IMR-90 (cell line): ENCODE measurements around the gene SORL1. TPM values are rescaled to one million over a fixed set of nuclear protein-coding genes. Genes with fewer than 3 reads are reported as not detected.

Source experiments
- ATAC-seq: fragments of 200-7000 bp; cut with Tn5 transposase; 2 replicates; pipeline ENCODE4 v1.9.1; 2020; ENCODE audit warnings: low read depth, mild to moderate bottlenecking, moderate library complexity
- BruUV-seq: library from RNA; stranded (reverse); fragments of 400-500 nt; replicated peaks from 2 replicates; lab custom pipeline; 2021; lab: Mats Ljungman, UMichigan
- CTCF ChIA-PET: fragments of 300-600 bp; formaldehyde crosslinking; extraction: SDS; loops from one replicate; lab custom pipeline; 2021; ENCODE audit warnings: antibody characterized with exemption; lab: Yijun Ruan, JAX
- POLR2A ChIA-PET: fragments of 300-600 bp; sonication (Branson Sonifier 250); formaldehyde crosslinking; loops from one replicate; lab custom pipeline; 2022; ENCODE audit warnings: antibody characterized with exemption; ENCODE audit not compliant: unreplicated experiment; lab: Charles Lee
- DNase-seq: peaks from one replicate; pipeline ENCODE4 v3.0.0; 2013
- H2AFZ ChIP-seq: replicated peaks from 2 replicates; pipeline ENCODE3; 2013; ENCODE audit warnings: low read length, mild to moderate bottlenecking; ENCODE audit not compliant: poor library complexity
- H2AK5ac ChIP-seq: 2 replicates; pipeline ENCODE4 v1.6.1; 2013; ENCODE audit warnings: low read depth, low read length, inconsistent platforms
- H2AK9ac ChIP-seq: replicated peaks from 2 replicates; pipeline ENCODE3; 2013; ENCODE audit warnings: mild to moderate bottlenecking, low read depth, low read length, moderate library complexity; ENCODE audit not compliant: poor library complexity
- H2BK120ac ChIP-seq: 2 replicates; pipeline ENCODE4 v1.6.1; 2013; ENCODE audit warnings: low read depth, low read length, inconsistent platforms
- H2BK15ac ChIP-seq: 3 replicates; pipeline ENCODE4 v1.6.1; 2013; ENCODE audit warnings: low read depth, low read length, inconsistent platforms
- H2BK20ac ChIP-seq: 2 replicates; pipeline ENCODE4 v1.6.1; 2013; ENCODE audit warnings: low read depth, mild to moderate bottlenecking, inconsistent platforms, low read length, moderate library complexity
- H2BK5ac ChIP-seq: 2 replicates; pipeline ENCODE4 v1.6.1; 2013; ENCODE audit warnings: mild to moderate bottlenecking, low read depth, low read length, inconsistent platforms; ENCODE audit not compliant: poor library complexity, severe bottlenecking
- H3K14ac ChIP-seq: replicated peaks from 2 replicates; pipeline ENCODE4 v1.6.1; 2013; ENCODE audit warnings: low read depth, low read length, inconsistent platforms
- H3K18ac ChIP-seq: 2 replicates; pipeline ENCODE4 v1.6.1; 2013; ENCODE audit warnings: low read depth, low read length, control low read depth
- H3K23ac ChIP-seq: 2 replicates; pipeline ENCODE4 v1.6.1; 2013; ENCODE audit warnings: low read depth, low read length, inconsistent platforms
- H3K27ac ChIP-seq: 2 replicates; pipeline ENCODE4 v1.5.1; 2013; ENCODE audit warnings: mild to moderate bottlenecking, control low read depth, low read length; ENCODE audit not compliant: insufficient read depth
- H3K27me3 ChIP-seq: 2 replicates; pipeline ENCODE4 v1.6.1; 2013; ENCODE audit warnings: low read length; ENCODE audit not compliant: control insufficient read depth, insufficient read depth
- H3K36me3 ChIP-seq: 2 replicates; pipeline ENCODE4 v1.6.1; 2013; ENCODE audit warnings: low read length, mixed read lengths; ENCODE audit not compliant: control insufficient read depth, insufficient read depth
- H3K4ac ChIP-seq: 2 replicates; pipeline ENCODE4 v1.6.1; 2013; ENCODE audit warnings: low read depth, low read length, inconsistent platforms
- H3K4me1 ChIP-seq: 2 replicates; pipeline ENCODE4 v1.6.1; 2013; ENCODE audit warnings: low read length, mixed read lengths; ENCODE audit not compliant: control insufficient read depth, insufficient read depth
- H3K4me2 ChIP-seq: 2 replicates; pipeline ENCODE4 v1.6.1; 2013; ENCODE audit warnings: low read depth, mild to moderate bottlenecking, control low read depth, low read length, moderate library complexity
- H3K4me3 ChIP-seq: 2 replicates; pipeline ENCODE4 v1.5.1; 2013; ENCODE audit warnings: low read depth, mild to moderate bottlenecking, control low read depth, low read length, moderate library complexity; ENCODE audit not compliant: insufficient read depth
- H3K56ac ChIP-seq: 2 replicates; pipeline ENCODE4 v1.6.1; 2013; ENCODE audit warnings: low read length, inconsistent platforms; ENCODE audit not compliant: insufficient read depth; ENCODE audit errors: extremely low read depth
- H3K79me1 ChIP-seq, 2 experiments: 2 replicates each; pipeline ENCODE4 v1.6.1; 2013; ENCODE audit warnings: low read length in 2 of 2, inconsistent platforms in 1 of 2, low read depth in 1 of 2
- H3K9ac ChIP-seq: 2 replicates; pipeline ENCODE4 v1.6.1; 2013; ENCODE audit warnings: low read depth, low read length, control low read depth
- H3K9me1 ChIP-seq: 2 replicates; pipeline ENCODE4 v1.6.1; 2013; ENCODE audit warnings: low read length, inconsistent platforms; ENCODE audit not compliant: insufficient read depth
- H3K9me3 ChIP-seq: 2 replicates; pipeline ENCODE4 v1.6.1; 2013; ENCODE audit warnings: low read length; ENCODE audit not compliant: control insufficient read depth, insufficient read depth
- H4K20me1 ChIP-seq: 2 replicates; pipeline ENCODE4 v1.6.1; 2013; ENCODE audit warnings: low read length, inconsistent platforms; ENCODE audit not compliant: insufficient read depth
- H4K5ac ChIP-seq: 2 replicates; pipeline ENCODE4 v1.6.1; 2013; ENCODE audit warnings: mild to moderate bottlenecking, low read depth, low read length, control low read depth
- H4K8ac ChIP-seq, 2 experiments: 2 replicates each; pipeline ENCODE4 v1.6.1; 2013; ENCODE audit warnings: low read depth in 2 of 2, low read length in 2 of 2, control low read depth in 1 of 2, inconsistent platforms in 1 of 2
- H4K91ac ChIP-seq: 2 replicates; pipeline ENCODE4 v1.6.1; 2013; ENCODE audit warnings: low read depth, low read length, inconsistent platforms; ENCODE audit not compliant: insufficient read depth
- CEBPB ChIP-seq: IDR thresholded peaks from 2 replicates; pipeline ENCODE4 v1.6.1; 2012; ENCODE audit warnings: low read depth, low read length, improper control_type of control experiment
- MAZ ChIP-seq: IDR thresholded peaks from 2 replicates; pipeline ENCODE4 v1.6.1; 2012; ENCODE audit warnings: low read depth, mild to moderate bottlenecking, low read length, improper control_type of control experiment, moderate library complexity, borderline replicate concordance
- SMC3 ChIP-seq: fragments of 150-350 bp; IDR thresholded peaks from 2 replicates; pipeline ENCODE4 v1.6.1; 2016; ENCODE audit warnings: low read depth, mild to moderate bottlenecking, antibody characterized with exemption, low read length, moderate library complexity
- WGBS, 2 experiments: methylation state at CpG; one replicate each; pipeline versions ENCODE4 v1.1.5 to v1.1.7; 2013; ENCODE audit warnings: missing lambda C conversion rate in 2 of 2; ENCODE audit not compliant: insufficient read length in 1 of 2; ENCODE audit errors: extremely low coverage in 2 of 2; 5-methylcytosine and 5-hydroxymethylcytosine counted together
- dilution Hi-C: fragments of 300-500 bp; cut with HindIII; formaldehyde crosslinking; loops from one replicate; pipeline ENCODE4 v1.14.3; 2018; ENCODE audit warnings: low sequenced_read_pairs; ENCODE audit not compliant: unreplicated experiment
- in situ Hi-C: fragments of 300-500 bp; cut with MboI; formaldehyde crosslinking; loops from 3 replicates; pipeline ENCODE4 v1.14.3; 2019; ENCODE audit warnings: low sequenced_read_pairs, inconsistent platforms, mixed read lengths
- intact Hi-C: fragments of 100-400 bp; cut with micrococcal nuclease; formaldehyde crosslinking; loops from 2 replicates; pipeline ENCODE4 v1.10.0; 2022
- polyA plus RNA-seq, 3 experiments: library from polyadenylated mRNA; depleted of rRNA; stranded (reverse); fragments of >200 nt; gene quantifications; 2 replicates each; pipeline ENCODE4 v1.2.3, GENCODE V29; 2012; ENCODE audit warnings: low replicate concordance in 1 of 3
- total RNA-seq: library from RNA; depleted of rRNA; stranded (reverse); fragments of >200 nt; gene quantifications from 2 replicates; pipeline ENCODE4 v1.2.3, GENCODE V29; 2012

The SORL1 gene
- total and polyA plus RNA-seq, 2 of the 4 experiments (the other 2 are of a cell fraction) = 1.0 to 2.0 TPM

- Histone ChIP-seq H3K27me3 (no peaks in the 10 kb centered on the region), H3K9me1 (0 out of 2 replicates have a peak, but pooled peaks cover 4% of the 10 kb centered on the region), H3K14ac (no peak overlapping the region), H3K9ac (no peak overlapping the region), H3K18ac (no peak overlapping the region), H3K4me1 (peaks cover 3% of the 10 kb centered on the region), H4K91ac (no peak overlapping the region), H3K4me3 (no peak overlapping the region), H2BK20ac (no peak overlapping the region), H3K36me3 (no peaks in the 10 kb centered on the region), H3K4me2 (no peak overlapping the region), H2BK15ac (no peak overlapping the region), H4K8ac (no peak overlapping the region), H2AK5ac (no peak overlapping the region), H3K56ac (no peak overlapping the region), H3K27ac (no peak overlapping the region), H3K9me3 (peaks cover 3% of the 10 kb centered on the region; the same call in 1 of the 2 replicates), H2AFZ (no peak overlapping the region), H3K79me1 (no peaks in the 10 kb centered on the region), H4K20me1 (no peaks in the 10 kb centered on the region), H3K23ac (no peak overlapping the region), H2AK9ac (no peak overlapping the region), H2BK120ac (no peak overlapping the region), H4K5ac (no peak overlapping the region), H3K4ac (no peak overlapping the region), H2BK5ac (no peak overlapping the region)
- DNase-seq (no peak), ATAC-seq (no peak)
- intact Hi-C loops = no loop called here
- ChIA-PET CTCF (no interaction called here), POLR2A (no interaction called here)
- in situ Hi-C loops = no loop called here
- TF ChIP-seq CEBPB (no peak), MAZ (no peak), SMC3 (no peak)
- dilution Hi-C loops = no loop called here
- no TSS peak for BruUV-seq
- 97% methylated on average over 6 of the region's 13 CpGs; no CpG with 5 or more reads in 1 of the 2 experiments for WGBS, 2 experiments
Observed at GRCh38 chr11:121523581-121524232, 71.6 kb downstream of the SORL1 start.
